Mammary microvascular endothelial cell (primary cell): ENCODE data around the gene FTH1. TPM values are rescaled to one million over a fixed set of nuclear protein-coding genes. Genes with fewer than 3 reads are reported as not detected.

Source experiments
- total RNA-seq: library from RNA; depleted of rRNA; stranded (reverse); fragments of >200 nt; gene quantifications from 2 replicates; pipeline ENCODE4 v1.2.3, GENCODE V29; 2015

Gene FTH1
- total RNA-seq = 854 and 859 TPM in 2 replicates

GRCh38 chr11:61967116-61967923 lies at the start of gene FTH1:
Gene FTH1 (minus strand): TSS chr11:61967634. CDS start chr11:61967425, 209 bp downstream.

GRCh38 chr11:61950035-61950547 lies 17.3 kb downstream of the FTH1 start, which contains the start of gene BEST1:
Gene BEST1 (plus strand): TSS chr11:61950351. CDS start chr11:61951807, 1,456 bp downstream.

GRCh38 chr11:61917334-61918109 lies 49.9 kb downstream of the FTH1 start, which contains the start of gene RAB3IL1:
Gene RAB3IL1 (minus strand): TSS chr11:61917566. CDS start chr11:61917367, 199 bp downstream.

Other genes starting within 250 kb of the FTH1 start
- 2.3 and 4.3 TPM in 2 replicates for gene MYRF, start 215.0 kb downstream of the FTH1 start, total RNA-seq
- gene TMEM258, start 175.0 kb downstream of the FTH1 start, total RNA-seq = 64.7 and 84.0 TPM in 2 replicates
- gene FEN1, start 174.7 kb downstream of the FTH1 start, total RNA-seq = 66.6 and 71.7 TPM in 2 replicates
- 59.7 and 68.7 TPM in 2 replicates for gene FADS1, start 150.6 kb downstream of the FTH1 start, total RNA-seq
- gene FADS2, start 139.3 kb downstream of the FTH1 start, total RNA-seq = 267 and 304 TPM in 2 replicates
- 259 and 318 TPM in 2 replicates for gene FADS3, start 76.1 kb downstream of the FTH1 start, total RNA-seq
- 5.1 and 7.5 TPM in 2 replicates for gene RAB3IL1, start 50.1 kb downstream of the FTH1 start, total RNA-seq
- not detected in 2 replicates for gene BEST1, start 17.3 kb downstream of the FTH1 start, total RNA-seq
- gene INCENP, start 156.4 kb upstream of the FTH1 start, total RNA-seq = 33.3 and 46.4 TPM in 2 replicates
- gene SCGB1D1, start 222.6 kb upstream of the FTH1 start, total RNA-seq = not detected in 2 replicates
- not detected in 2 replicates for gene SCGB2A1, start 241.0 kb upstream of the FTH1 start, total RNA-seq